ENCODE data around the gene COA1. TPM values are rescaled to one million over a fixed set of nuclear protein-coding genes. Genes with fewer than 3 reads are reported as not detected.

COA1 gene
- polyA plus RNA-seq, 1 of the 3 experiments (the other 2 are of a cell fraction), result 42.8 TPM

DNA sequence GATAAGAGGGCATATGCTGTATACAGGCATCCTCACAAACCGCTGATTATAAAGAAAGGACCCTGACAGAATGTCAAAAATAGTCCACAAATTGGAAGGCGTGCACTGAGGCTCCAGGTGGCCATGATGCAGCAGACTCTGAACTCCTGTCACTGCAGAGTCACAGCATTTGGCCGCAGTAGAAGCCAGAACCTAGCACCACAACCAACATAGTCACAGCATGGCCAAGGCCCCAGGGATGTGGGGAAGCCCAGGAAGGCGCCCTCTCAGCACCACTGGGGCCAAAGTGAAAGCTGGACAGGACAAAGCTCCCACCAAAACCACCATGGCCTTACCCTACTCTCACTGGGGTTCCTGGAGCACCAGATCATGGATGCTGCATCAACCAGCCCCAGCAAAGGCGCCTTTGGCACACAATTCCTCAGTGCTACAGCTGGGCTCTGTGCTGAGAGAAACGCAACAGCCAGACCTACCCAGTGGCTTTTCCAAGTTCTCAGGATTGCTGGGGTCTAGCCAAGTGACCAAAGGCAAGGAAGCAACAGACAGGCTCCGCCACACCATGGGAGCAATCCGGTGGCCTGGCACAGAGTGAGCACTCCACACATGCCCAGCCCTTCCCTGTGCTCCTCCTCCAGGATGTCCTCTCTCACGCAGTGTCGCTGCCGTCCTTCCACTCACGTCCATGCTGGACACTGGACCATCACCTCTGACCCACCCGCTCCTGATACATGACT lies 86.3 kb downstream of the COA1 start:
- peaks cover 68% of the 10 kb centered on the region for H3F3A ChIP-seq (replicated peaks; ENCODE audit: insufficient read depth)
- H3K9me3 ChIP-seq, result no peaks in the 10 kb centered on the region
- POLR2A ChIA-PET, result no interaction called here
- no peaks in the 10 kb centered on the region for H3K9me2 ChIP-seq
- no peaks in the 10 kb centered on the region for H3K27me3 ChIP-seq (ENCODE audit: insufficient read depth)
- no peak overlapping the region for H3K4me2 ChIP-seq
- H2AFZ ChIP-seq (ENCODE audit: low read depth), result no peak overlapping the region
- peaks cover 72% of the 10 kb centered on the region for H3K79me2 ChIP-seq (ENCODE audit: insufficient read depth)
- WGBS (ENCODE audit: low lambda C conversion rate), result 97% methylated on average over 13 of the region's 13 CpGs
- peaks cover 46 to 63% of the 10 kb centered on the region in 2 experiments for H3K36me3 ChIP-seq (replicated peaks in 1 of 2; ENCODE audit: control insufficient read depth in 1 of 2, insufficient read depth in 2 of 2, low read length in 1 of 2)
- no peak overlapping the region for H3K9ac ChIP-seq
- H3K27ac ChIP-seq (ENCODE audit: low read depth in 2 of 2, low read length in 1 of 2), result peak overlapping the region; percentile 31 to 100
- peak; percentile 44 for TF ChIP-seq POLR2AphosphoS5 (IDR thresholded peaks at IDR 0.05; ENCODE audit: low read depth, low read length)
- no peak for TF ChIP-seq RFX5 (IDR thresholded peaks at IDR 0.05; ENCODE audit: low read length)
- no peak for TF ChIP-seq FOXJ3 (CRISPR knock-in tag; IDR thresholded peaks at IDR 0.05)
- TF ChIP-seq MEF2A (IDR thresholded peaks at IDR 0.05; ENCODE audit: borderline replicate concordance, low read depth), result no peak
- TF ChIP-seq YY1 (IDR thresholded peaks at IDR 0.05; ENCODE audit: low read depth), result no peak
- TF ChIP-seq SIN3A (IDR thresholded peaks at IDR 0.05; ENCODE audit: borderline replicate concordance, low read depth, low read length), result peak; percentile 66; the same call in 1 of the 2 replicates
- TF ChIP-seq, protein P1, sequence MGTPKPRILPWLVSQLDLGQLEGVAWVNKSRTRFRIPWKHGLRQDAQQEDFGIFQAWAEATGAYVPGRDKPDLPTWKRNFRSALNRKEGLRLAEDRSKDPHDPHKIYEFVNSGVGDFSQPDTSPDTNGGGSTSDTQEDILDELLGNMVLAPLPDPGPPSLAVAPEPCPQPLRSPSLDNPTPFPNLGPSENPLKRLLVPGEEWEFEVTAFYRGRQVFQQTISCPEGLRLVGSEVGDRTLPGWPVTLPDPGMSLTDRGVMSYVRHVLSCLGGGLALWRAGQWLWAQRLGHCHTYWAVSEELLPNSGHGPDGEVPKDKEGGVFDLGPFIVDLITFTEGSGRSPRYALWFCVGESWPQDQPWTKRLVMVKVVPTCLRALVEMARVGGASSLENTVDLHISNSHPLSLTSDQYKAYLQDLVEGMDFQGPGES (IDR thresholded peaks at IDR 0.05; ENCODE audit: low read depth, low read length), result no peak
- TF ChIP-seq TAF1 (IDR thresholded peaks at IDR 0.05; ENCODE audit: borderline replicate concordance, low read depth, low read length), result no peak
- TF ChIP-seq, protein P2, sequence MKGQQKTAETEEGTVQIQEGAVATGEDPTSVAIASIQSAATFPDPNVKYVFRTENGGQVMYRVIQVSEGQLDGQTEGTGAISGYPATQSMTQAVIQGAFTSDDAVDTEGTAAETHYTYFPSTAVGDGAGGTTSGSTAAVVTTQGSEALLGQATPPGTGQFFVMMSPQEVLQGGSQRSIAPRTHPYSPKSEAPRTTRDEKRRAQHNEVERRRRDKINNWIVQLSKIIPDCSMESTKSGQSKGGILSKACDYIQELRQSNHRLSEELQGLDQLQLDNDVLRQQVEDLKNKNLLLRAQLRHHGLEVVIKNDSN (IDR thresholded peaks at IDR 0.05; ENCODE audit: borderline replicate concordance, low read depth), result no peak
- TF ChIP-seq, protein P3, sequence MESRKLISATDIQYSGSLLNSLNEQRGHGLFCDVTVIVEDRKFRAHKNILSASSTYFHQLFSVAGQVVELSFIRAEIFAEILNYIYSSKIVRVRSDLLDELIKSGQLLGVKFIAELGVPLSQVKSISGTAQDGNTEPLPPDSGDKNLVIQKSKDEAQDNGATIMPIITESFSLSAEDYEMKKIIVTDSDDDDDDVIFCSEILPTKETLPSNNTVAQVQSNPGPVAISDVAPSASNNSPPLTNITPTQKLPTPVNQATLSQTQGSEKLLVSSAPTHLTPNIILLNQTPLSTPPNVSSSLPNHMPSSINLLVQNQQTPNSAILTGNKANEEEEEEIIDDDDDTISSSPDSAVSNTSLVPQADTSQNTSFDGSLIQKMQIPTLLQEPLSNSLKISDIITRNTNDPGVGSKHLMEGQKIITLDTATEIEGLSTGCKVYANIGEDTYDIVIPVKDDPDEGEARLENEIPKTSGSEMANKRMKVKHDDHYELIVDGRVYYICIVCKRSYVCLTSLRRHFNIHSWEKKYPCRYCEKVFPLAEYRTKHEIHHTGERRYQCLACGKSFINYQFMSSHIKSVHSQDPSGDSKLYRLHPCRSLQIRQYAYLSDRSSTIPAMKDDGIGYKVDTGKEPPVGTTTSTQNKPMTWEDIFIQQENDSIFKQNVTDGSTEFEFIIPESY (IDR thresholded peaks at IDR 0.05; ENCODE audit: borderline replicate concordance, low read depth), result no peak
- no peak overlapping the region for H3K4me3 ChIP-seq (ENCODE audit: low read depth in 2 of 2, low read length in 1 of 2)
- peaks cover 40 to 57% of the 10 kb centered on the region in 2 experiments for H3K4me1 ChIP-seq (ENCODE audit: control insufficient read depth in 1 of 2, insufficient read depth in 2 of 2, low read depth in 1 of 2, low read length in 1 of 2)
- H4K20me1 ChIP-seq (ENCODE audit: insufficient read depth), result no peaks in the 10 kb centered on the region
- CTCF ChIA-PET, result interaction anchor here (1.2 to 6.9 kb wide), 2 partner anchors 57 to 61 kb away, joined by 4 to 25 read pairs; partner anchors contain the start of gene STK17A
- no peak for DNase-seq

DNA sequence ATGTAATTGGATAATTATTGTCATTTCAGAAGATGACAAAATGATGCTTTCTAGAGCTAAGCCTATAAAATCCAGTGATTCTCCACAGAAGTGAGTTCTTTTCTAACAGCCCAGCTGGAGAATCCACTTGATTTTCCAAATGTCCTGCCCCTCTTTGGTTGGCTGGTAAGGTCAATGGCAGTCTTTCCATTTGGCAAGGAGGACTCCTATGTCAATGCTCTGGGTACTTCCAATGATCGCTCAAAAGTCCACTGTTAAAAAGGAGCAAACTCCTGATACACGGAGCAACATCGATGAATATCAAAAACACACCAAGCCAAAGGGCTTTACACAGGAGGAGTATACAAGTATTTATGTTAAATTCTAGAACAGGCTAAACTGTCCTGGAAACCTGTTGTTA lies 88.6 kb downstream of the COA1 start:
- POLR2A ChIA-PET, result no interaction called here
- H4K20me1 ChIP-seq (ENCODE audit: insufficient read depth), result no peaks in the 10 kb centered on the region
- peaks cover 66 to 77% of the 10 kb centered on the region in 2 experiments for H3K36me3 ChIP-seq (replicated peaks in 1 of 2; ENCODE audit: control insufficient read depth in 1 of 2, insufficient read depth in 2 of 2, low read length in 1 of 2)
- H3K4me3 ChIP-seq (ENCODE audit: low read depth in 2 of 2, low read length in 1 of 2), result no peak overlapping the region
- no peak for DNase-seq
- H3K4me2 ChIP-seq, result peak overlapping the region; percentile 45
- no peaks in the 10 kb centered on the region for H3K9me2 ChIP-seq
- no peaks in the 10 kb centered on the region for H3K27me3 ChIP-seq (ENCODE audit: insufficient read depth)
- H3K4me1 ChIP-seq (ENCODE audit: control insufficient read depth in 1 of 2, insufficient read depth in 2 of 2, low read depth in 1 of 2, low read length in 1 of 2), result peaks cover 24 to 58% of the 10 kb centered on the region in 2 experiments
- H2AFZ ChIP-seq (ENCODE audit: low read depth), result no peak overlapping the region
- CTCF ChIA-PET, result interaction anchor here (0.9 to 6.9 kb wide), 5 partner anchors 59 to 199 kb away, joined by 3 to 25 read pairs (median 3); partner anchors contain the start of gene STK17A
- peak overlapping the region; percentile 65 to 100 for H3K27ac ChIP-seq (ENCODE audit: low read depth in 2 of 2, low read length in 1 of 2)
- WGBS (ENCODE audit: low lambda C conversion rate), result 96% methylated on average over 3 of the region's 3 CpGs
- H3K9ac ChIP-seq, result peak overlapping the region; percentile 68
- peaks cover 70% of the 10 kb centered on the region for H3F3A ChIP-seq (replicated peaks; ENCODE audit: insufficient read depth)
- H3K9me3 ChIP-seq, result no peaks in the 10 kb centered on the region
- peaks cover 76% of the 10 kb centered on the region for H3K79me2 ChIP-seq (ENCODE audit: insufficient read depth)
- TF ChIP-seq SIN3A (IDR thresholded peaks at IDR 0.05; ENCODE audit: borderline replicate concordance, low read depth, low read length) (no peak), ELF1 (IDR thresholded peaks at IDR 0.05) (no peak), GABPA (IDR thresholded peaks at IDR 0.05; ENCODE audit: low read depth) (no peak), FOSL2 (IDR thresholded peaks at IDR 0.05; ENCODE audit: borderline replicate concordance, low read depth) (no peak), EZH2phosphoT487 (IDR thresholded peaks at IDR 0.05; ENCODE audit: borderline replicate concordance, low read depth) (no peak)
- TF ChIP-seq, protein P4, sequence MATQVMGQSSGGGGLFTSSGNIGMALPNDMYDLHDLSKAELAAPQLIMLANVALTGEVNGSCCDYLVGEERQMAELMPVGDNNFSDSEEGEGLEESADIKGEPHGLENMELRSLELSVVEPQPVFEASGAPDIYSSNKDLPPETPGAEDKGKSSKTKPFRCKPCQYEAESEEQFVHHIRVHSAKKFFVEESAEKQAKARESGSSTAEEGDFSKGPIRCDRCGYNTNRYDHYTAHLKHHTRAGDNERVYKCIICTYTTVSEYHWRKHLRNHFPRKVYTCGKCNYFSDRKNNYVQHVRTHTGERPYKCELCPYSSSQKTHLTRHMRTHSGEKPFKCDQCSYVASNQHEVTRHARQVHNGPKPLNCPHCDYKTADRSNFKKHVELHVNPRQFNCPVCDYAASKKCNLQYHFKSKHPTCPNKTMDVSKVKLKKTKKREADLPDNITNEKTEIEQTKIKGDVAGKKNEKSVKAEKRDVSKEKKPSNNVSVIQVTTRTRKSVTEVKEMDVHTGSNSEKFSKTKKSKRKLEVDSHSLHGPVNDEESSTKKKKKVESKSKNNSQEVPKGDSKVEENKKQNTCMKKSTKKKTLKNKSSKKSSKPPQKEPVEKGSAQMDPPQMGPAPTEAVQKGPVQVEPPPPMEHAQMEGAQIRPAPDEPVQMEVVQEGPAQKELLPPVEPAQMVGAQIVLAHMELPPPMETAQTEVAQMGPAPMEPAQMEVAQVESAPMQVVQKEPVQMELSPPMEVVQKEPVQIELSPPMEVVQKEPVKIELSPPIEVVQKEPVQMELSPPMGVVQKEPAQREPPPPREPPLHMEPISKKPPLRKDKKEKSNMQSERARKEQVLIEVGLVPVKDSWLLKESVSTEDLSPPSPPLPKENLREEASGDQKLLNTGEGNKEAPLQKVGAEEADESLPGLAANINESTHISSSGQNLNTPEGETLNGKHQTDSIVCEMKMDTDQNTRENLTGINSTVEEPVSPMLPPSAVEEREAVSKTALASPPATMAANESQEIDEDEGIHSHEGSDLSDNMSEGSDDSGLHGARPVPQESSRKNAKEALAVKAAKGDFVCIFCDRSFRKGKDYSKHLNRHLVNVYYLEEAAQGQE (IDR thresholded peaks at IDR 0.05; ENCODE audit: low read depth, low read length), result no peak
- TF ChIP-seq, protein P5, sequence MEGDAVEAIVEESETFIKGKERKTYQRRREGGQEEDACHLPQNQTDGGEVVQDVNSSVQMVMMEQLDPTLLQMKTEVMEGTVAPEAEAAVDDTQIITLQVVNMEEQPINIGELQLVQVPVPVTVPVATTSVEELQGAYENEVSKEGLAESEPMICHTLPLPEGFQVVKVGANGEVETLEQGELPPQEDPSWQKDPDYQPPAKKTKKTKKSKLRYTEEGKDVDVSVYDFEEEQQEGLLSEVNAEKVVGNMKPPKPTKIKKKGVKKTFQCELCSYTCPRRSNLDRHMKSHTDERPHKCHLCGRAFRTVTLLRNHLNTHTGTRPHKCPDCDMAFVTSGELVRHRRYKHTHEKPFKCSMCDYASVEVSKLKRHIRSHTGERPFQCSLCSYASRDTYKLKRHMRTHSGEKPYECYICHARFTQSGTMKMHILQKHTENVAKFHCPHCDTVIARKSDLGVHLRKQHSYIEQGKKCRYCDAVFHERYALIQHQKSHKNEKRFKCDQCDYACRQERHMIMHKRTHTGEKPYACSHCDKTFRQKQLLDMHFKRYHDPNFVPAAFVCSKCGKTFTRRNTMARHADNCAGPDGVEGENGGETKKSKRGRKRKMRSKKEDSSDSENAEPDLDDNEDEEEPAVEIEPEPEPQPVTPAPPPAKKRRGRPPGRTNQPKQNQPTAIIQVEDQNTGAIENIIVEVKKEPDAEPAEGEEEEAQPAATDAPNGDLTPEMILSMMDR (IDR thresholded peaks at IDR 0.05), result no peak
